Measurements from ENCODE around the gene CBX4. TPM values are rescaled to one million over a fixed set of nuclear protein-coding genes. Genes with fewer than 3 reads are reported as not detected.

The CBX4 gene
- total and polyA plus RNA-seq, 2 of the 13 experiments (the other 11 are each of a cell fraction or from before 2014, with no cell fraction given): 25.8 to 50.8 TPM

DNA sequence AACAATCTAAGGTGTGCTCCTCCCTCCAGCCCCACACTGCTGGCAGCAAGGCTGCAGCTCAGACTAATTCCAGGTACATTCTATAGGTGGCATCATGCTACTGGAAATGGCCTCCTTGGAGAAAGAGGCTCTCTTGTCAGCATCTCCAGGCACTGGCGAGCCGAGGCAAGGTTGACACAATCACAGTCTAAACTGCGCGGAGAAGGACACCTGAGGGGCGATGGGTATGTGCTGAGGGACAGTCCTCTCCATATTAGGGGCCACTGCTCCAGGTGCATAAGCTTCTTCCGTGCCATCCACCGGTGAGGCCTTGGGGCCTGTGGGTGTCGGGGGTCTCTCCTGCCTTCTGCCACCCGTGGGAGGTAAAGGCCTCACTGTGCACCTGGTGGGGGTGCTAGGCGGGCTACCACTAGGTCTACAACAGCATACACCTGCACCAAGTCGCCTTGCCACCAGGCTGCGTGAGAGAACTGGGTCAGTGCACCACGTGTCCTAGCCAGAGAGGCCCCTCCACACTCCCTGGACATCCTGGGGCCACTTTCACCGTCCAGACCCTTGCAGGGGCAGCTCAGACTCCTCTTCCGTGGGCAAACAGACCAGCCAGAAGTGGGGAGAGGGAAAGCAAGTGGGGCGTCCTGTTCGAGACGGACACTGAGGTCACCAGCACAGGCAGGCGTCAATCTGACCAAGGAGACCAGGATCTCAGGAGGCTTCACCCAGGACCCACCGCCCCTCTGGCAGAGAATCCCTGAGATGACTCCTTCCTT lies 30.3 kb downstream of the CBX4 start (continued):
- TF ChIP-seq ZBTB20 (CRISPR knock-in tag; IDR thresholded peaks at IDR 0.05; ENCODE audit: borderline replicate concordance, low read depth): no peak
- TF ChIP-seq, protein P1, sequence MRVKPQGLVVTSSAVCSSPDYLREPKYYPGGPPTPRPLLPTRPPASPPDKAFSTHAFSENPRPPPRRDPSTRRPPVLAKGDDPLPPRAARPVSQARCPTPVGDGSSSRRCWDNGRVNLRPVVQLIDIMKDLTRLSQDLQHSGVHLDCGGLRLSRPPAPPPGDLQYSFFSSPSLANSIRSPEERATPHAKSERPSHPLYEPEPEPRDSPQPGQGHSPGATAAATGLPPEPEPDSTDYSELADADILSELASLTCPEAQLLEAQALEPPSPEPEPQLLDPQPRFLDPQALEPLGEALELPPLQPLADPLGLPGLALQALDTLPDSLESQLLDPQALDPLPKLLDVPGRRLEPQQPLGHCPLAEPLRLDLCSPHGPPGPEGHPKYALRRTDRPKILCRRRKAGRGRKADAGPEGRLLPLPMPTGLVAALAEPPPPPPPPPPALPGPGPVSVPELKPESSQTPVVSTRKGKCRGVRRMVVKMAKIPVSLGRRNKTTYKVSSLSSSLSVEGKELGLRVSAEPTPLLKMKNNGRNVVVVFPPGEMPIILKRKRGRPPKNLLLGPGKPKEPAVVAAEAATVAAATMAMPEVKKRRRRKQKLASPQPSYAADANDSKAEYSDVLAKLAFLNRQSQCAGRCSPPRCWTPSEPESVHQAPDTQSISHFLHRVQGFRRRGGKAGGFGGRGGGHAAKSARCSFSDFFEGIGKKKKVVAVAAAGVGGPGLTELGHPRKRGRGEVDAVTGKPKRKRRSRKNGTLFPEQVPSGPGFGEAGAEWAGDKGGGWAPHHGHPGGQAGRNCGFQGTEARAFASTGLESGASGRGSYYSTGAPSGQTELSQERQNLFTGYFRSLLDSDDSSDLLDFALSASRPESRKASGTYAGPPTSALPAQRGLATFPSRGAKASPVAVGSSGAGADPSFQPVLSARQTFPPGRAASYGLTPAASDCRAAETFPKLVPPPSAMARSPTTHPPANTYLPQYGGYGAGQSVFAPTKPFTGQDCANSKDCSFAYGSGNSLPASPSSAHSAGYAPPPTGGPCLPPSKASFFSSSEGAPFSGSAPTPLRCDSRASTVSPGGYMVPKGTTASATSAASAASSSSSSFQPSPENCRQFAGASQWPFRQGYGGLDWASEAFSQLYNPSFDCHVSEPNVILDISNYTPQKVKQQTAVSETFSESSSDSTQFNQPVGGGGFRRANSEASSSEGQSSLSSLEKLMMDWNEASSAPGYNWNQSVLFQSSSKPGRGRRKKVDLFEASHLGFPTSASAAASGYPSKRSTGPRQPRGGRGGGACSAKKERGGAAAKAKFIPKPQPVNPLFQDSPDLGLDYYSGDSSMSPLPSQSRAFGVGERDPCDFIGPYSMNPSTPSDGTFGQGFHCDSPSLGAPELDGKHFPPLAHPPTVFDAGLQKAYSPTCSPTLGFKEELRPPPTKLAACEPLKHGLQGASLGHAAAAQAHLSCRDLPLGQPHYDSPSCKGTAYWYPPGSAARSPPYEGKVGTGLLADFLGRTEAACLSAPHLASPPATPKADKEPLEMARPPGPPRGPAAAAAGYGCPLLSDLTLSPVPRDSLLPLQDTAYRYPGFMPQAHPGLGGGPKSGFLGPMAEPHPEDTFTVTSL (CRISPR knock-in tag; IDR thresholded peaks at IDR 0.05; ENCODE audit: borderline replicate concordance): no peak
- no peak for TF ChIP-seq BHLHE40 (IDR thresholded peaks at IDR 0.05; ENCODE audit: low read length)
- TF ChIP-seq, protein P2, sequence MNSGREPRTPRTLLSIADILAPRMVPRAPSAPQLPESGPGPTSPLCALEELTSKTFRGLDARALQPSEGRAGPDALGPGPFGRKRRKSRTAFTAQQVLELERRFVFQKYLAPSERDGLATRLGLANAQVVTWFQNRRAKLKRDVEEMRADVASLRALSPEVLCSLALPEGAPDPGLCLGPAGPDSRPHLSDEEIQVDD (CRISPR knock-in tag; IDR thresholded peaks at IDR 0.05; ENCODE audit: borderline replicate concordance): no peak
- TF ChIP-seq ZNF317 (CRISPR knock-in tag; IDR thresholded peaks at IDR 0.05): no peak
- no peak for TF ChIP-seq SNAI1 (CRISPR knock-in tag; IDR thresholded peaks at IDR 0.05; ENCODE audit: borderline replicate concordance)
- no peak for TF ChIP-seq SMYD3 (CRISPR knock-in tag; IDR thresholded peaks at IDR 0.05)
- TF ChIP-seq ATF7 (IDR thresholded peaks at IDR 0.05): no peak
- TF ChIP-seq ATF7 (CRISPR knock-in tag; IDR thresholded peaks at IDR 0.05): peak; percentile 22; the same call in 1 of the 2 replicates
- no peak for TF ChIP-seq ZNF251 (CRISPR knock-in tag; IDR thresholded peaks at IDR 0.05)
- no peak for TF ChIP-seq ZNF101 (CRISPR knock-in tag; IDR thresholded peaks at IDR 0.05; ENCODE audit: borderline replicate concordance, low read depth)
- TF ChIP-seq ZNF296 (CRISPR knock-in tag; conservative IDR thresholded peaks at IDR 0.05): 0 out of 2 replicates have a peak, but pooled peaks have one; percentile 44
- no peak for TF ChIP-seq RARA (CRISPR knock-in tag; IDR thresholded peaks at IDR 0.05)
- TF ChIP-seq ZSCAN12 (CRISPR knock-in tag; IDR thresholded peaks at IDR 0.05): no peak
- no peak for TF ChIP-seq FOXA1 (IDR thresholded peaks at IDR 0.05)
- TF ChIP-seq FOXA1 (CRISPR knock-in tag; IDR thresholded peaks at IDR 0.05): no peak
- TF ChIP-seq, protein P3, sequence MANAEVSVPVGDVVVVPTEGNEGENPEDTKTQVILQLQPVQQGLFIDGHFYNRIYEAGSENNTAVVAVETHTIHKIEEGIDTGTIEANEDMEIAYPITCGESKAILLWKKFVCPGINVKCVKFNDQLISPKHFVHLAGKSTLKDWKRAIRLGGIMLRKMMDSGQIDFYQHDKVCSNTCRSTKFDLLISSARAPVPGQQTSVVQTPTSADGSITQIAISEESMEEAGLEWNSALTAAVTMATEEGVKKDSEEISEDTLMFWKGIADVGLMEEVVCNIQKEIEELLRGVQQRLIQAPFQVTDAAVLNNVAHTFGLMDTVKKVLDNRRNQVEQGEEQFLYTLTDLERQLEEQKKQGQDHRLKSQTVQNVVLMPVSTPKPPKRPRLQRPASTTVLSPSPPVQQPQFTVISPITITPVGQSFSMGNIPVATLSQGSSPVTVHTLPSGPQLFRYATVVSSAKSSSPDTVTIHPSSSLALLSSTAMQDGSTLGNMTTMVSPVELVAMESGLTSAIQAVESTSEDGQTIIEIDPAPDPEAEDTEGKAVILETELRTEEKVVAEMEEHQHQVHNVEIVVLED (CRISPR knock-in tag; IDR thresholded peaks at IDR 0.05; ENCODE audit: borderline replicate concordance): peak; percentile 58; the same call in 1 of the 2 replicates
- TF ChIP-seq, protein P4, sequence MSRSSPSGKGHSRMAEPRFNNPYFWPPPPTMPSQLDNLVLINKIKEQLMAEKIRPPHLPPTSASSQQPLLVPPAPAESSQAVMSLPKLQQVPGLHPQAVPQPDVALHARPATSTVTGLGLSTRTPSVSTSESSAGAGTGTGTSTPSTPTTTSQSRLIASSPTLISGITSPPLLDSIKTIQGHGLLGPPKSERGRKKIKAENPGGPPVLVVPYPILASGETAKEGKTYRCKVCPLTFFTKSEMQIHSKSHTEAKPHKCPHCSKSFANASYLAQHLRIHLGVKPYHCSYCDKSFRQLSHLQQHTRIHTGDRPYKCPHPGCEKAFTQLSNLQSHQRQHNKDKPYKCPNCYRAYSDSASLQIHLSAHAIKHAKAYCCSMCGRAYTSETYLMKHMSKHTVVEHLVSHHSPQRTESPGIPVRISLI (CRISPR knock-in tag; IDR thresholded peaks at IDR 0.05; ENCODE audit: borderline replicate concordance): no peak
- TF ChIP-seq, protein P5, sequence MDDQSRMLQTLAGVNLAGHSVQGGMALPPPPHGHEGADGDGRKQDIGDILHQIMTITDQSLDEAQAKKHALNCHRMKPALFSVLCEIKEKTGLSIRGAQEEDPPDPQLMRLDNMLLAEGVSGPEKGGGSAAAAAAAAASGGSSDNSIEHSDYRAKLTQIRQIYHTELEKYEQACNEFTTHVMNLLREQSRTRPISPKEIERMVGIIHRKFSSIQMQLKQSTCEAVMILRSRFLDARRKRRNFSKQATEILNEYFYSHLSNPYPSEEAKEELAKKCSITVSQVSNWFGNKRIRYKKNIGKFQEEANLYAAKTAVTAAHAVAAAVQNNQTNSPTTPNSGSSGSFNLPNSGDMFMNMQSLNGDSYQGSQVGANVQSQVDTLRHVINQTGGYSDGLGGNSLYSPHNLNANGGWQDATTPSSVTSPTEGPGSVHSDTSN (CRISPR knock-in tag; IDR thresholded peaks at IDR 0.05; ENCODE audit: borderline replicate concordance): no peak
